ENCODE measurements around the gene ABTB1.

The ABTB1 gene

DNA sequence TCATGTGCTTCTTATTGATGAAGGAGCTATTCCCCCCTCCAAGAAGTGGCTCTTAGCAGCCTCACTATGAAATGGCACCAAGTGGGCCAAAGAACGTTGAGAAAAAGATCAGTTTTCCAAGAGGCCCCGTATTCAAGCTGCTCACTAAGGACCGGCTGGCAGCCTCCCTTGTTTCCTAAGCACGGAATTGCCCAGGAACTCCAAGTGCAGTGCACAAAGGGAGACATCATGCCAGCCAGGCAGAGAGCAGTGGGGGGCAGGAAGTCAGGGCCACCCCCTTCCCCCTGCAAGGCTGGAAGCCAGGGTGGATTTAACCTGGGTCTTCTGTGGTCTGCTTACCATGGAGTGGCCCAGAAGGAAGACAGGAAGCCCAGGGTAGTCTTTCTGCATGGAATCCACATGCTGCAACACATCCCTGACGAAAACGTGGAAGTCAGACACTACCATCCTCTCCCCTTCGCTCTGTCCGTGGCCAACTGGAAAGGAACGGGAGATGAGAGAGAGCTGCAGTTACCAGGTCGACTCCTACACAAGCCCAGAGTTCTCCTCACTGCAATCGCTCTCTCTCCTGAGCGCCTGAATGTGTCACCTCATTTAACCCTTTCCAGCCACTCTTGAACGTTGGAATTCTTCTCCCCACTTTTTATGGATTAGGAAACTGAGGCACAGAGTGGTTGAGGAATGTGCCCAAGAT, 49.5 kb downstream of the ABTB1 start:
- no peak for DNase-seq

GRCh38 chr3:127723011-127723567, 50.3 kb downstream of the ABTB1 start:
- DNase-seq = peak; percentile 26

GRCh38 chr3:127726894-127727293, 54.1 kb downstream of the ABTB1 start:
- no peak for DNase-seq

DNA sequence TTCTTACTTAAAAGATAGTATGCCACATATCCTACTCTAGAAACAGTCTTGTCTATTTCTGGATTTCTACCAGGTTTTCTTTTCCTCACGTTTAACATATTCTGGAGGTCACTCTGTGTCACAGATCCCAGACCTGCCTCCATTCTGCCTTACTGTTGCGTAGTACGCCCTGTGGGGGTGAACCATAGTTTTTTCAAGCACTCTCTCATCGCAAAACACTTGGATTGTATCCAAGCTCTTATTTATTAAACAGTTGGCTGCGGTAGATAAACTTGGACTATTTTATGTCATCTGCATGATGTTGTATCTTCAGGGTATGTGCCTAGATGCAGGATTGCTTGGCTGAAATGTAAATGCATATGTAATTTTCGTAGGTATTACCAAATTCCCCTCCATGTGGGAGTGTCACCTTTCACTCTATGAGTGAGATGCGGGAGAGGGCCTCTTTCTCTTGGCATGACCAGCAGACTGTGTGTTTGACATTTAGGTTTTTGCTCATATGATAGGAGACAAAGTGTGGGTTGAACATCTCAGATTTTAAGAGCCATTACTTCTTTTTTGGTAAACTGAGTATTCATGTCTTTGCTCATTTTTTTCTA, 55.8 kb downstream of the ABTB1 start:
- no peak for DNase-seq

DNA sequence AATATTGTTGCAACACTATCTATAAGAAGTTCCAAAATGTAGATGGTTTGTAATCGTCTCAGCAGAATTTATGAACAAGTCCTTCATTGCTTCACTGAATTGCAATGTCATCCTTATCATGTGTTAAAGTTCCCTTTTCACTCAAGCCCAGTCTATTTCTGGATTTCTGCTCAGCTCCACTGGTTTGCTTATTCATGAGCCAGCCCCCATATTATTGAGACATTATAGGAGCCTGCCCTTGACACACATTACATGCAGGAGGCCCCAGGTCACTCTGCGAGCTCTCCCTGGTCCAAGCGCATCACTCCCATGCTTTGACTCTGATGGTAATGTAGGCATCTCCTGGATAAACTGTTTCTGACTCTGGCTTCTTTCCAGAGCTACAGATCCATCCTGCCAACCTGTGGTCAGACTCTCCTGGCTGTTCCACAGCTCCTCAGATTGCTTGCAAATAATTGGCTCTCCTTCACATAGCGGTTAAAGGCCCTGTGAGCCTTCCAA, 56.9 kb downstream of the ABTB1 start:
- peak; percentile 56 for DNase-seq

GRCh38 chr3:127730171-127730570, 57.4 kb downstream of the ABTB1 start:
- DNase-seq = no peak

Measured in NCI-H2107 (cell line).